ENCODE results near the gene RHEB.

DNA sequence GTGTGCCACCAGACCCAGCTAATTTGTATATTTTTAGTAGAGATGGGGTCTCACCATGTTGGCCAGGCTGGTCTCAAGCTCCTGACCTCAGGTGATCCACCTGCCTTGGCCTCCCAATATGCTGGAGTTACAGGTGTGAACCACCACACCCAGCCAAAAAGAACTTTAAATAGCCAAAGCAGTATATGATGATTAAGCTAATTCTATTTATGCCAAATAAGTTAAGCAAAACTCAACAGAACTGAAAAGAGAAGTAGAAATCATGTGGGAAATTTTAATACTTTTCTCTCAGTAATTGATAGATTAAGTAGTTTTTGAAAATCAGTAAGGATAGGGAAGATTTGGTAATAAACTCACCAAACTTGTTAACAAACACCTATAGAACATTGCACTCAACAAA is 24.5 kb upstream of the RHEB start:
- TF ChIP-seq, protein P1, sequence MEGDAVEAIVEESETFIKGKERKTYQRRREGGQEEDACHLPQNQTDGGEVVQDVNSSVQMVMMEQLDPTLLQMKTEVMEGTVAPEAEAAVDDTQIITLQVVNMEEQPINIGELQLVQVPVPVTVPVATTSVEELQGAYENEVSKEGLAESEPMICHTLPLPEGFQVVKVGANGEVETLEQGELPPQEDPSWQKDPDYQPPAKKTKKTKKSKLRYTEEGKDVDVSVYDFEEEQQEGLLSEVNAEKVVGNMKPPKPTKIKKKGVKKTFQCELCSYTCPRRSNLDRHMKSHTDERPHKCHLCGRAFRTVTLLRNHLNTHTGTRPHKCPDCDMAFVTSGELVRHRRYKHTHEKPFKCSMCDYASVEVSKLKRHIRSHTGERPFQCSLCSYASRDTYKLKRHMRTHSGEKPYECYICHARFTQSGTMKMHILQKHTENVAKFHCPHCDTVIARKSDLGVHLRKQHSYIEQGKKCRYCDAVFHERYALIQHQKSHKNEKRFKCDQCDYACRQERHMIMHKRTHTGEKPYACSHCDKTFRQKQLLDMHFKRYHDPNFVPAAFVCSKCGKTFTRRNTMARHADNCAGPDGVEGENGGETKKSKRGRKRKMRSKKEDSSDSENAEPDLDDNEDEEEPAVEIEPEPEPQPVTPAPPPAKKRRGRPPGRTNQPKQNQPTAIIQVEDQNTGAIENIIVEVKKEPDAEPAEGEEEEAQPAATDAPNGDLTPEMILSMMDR (IDR thresholded peaks at IDR 0.05; ENCODE audit: poor library complexity): no peak
- TF ChIP-seq EZH2phosphoT487 (IDR thresholded peaks at IDR 0.05; ENCODE audit: low read depth, severe bottlenecking, unreplicated experiment) (no peak), EZH2 (IDR thresholded peaks at IDR 0.05; ENCODE audit: borderline replicate concordance) (no peak)

Data from hepatocyte (in vitro differentiated cells).